ENCODE results near the gene PRR30.

The PRR30 gene

GRCh38 chr2:27164960-27165763 lies 26.0 kb upstream of the PRR30 start:
- Histone ChIP-seq H3K4me3 (no peak overlapping the region), H3K27ac (no peak overlapping the region)
- no peak for TF ChIP-seq CTCF (IDR thresholded peaks at IDR 0.05)
- no peak for DNase-seq (ENCODE audit: low spot score)

GRCh38 chr2:27162151-27163121 lies 23.2 kb upstream of the PRR30 start:
- Histone ChIP-seq H3K27ac (no peak overlapping the region), H3K4me3 (no peak overlapping the region)
- TF ChIP-seq CTCF (IDR thresholded peaks at IDR 0.05), result no peak

GRCh38 chr2:27160191-27160590 lies 21.0 kb upstream of the PRR30 start:
- DNase-seq (ENCODE audit: low spot score), result no peak
- Histone ChIP-seq H3K4me3 (no peak overlapping the region), H3K27ac (no peak overlapping the region)
- no peak for TF ChIP-seq CTCF (IDR thresholded peaks at IDR 0.05)

More at GRCh38 chr2:27162151-27163121, 23.2 kb upstream of the PRR30 start:
- no peak for DNase-seq (ENCODE audit: low spot score)

- no peak for TF ChIP-seq CTCF (IDR thresholded peaks at IDR 0.05)
- no peak for DNase-seq (ENCODE audit: low spot score)
- no peak overlapping the region for H3K4me3 ChIP-seq
- no peak overlapping the region for H3K27ac ChIP-seq
These were observed 20.1 kb upstream of the PRR30 start for GRCh38 chr2:27159271-27159670.

GRCh38 chr2:27158468-27158867 lies 19.3 kb upstream of the PRR30 start:
- Histone ChIP-seq H3K27ac (no peak overlapping the region), H3K4me3 (no peak overlapping the region)
- DNase-seq (ENCODE audit: low spot score), result no peak
- no peak for TF ChIP-seq CTCF (IDR thresholded peaks at IDR 0.05)

- no peak for TF ChIP-seq CTCF (IDR thresholded peaks at IDR 0.05)
- Histone ChIP-seq H3K4me3 (no peak overlapping the region), H3K27ac (no peak overlapping the region)
- DNase-seq (ENCODE audit: low spot score), result no peak
These were observed 15.9 kb upstream of the PRR30 start for GRCh38 chr2:27155069-27155520.

All from coronary artery (tissue), 2 donors.